Parathyroid adenoma (tissue), 2 donors: ENCODE results near the gene CD36.
A peak's percentile ranks its signal among the peaks of the same experiment; 100 is the strongest.

Source experiments
- H2AFZ ChIP-seq: fragments of 300-600 bp; sonication (generic); one replicate; pipeline ENCODE4 v1.7.0; 2017; ENCODE audit warnings: antibody characterized with exemption, mild to moderate bottlenecking
- H3K27ac ChIP-seq: fragments of 300-600 bp; sonication (generic); one replicate; pipeline ENCODE4 v1.7.0; 2017
- H3K27me3 ChIP-seq: fragments of 300-600 bp; sonication (generic); one replicate; pipeline ENCODE4 v1.7.0; 2017; ENCODE audit warnings: low read length; ENCODE audit not compliant: control insufficient read depth, insufficient read depth
- H3K36me3 ChIP-seq: fragments of 300-600 bp; sonication (generic); one replicate; pipeline ENCODE4 v1.7.0; 2017; ENCODE audit warnings: low read length; ENCODE audit not compliant: control insufficient read depth, insufficient read depth
- H3K4me1 ChIP-seq: fragments of 300-600 bp; sonication (generic); one replicate; pipeline ENCODE4 v1.7.0; 2017; ENCODE audit warnings: control low read depth
- H3K4me2 ChIP-seq: fragments of 300-600 bp; sonication (generic); one replicate; pipeline ENCODE4 v1.7.0; 2017; ENCODE audit warnings: low read length
- H3K4me3 ChIP-seq: fragments of 300-600 bp; sonication (generic); one replicate; pipeline ENCODE4 v1.7.0; 2017; ENCODE audit warnings: low read depth, low read length
- H3K79me2 ChIP-seq: fragments of 300-600 bp; sonication (generic); one replicate; pipeline ENCODE4 v1.7.0; 2017; ENCODE audit warnings: control low read depth
- H3K9ac ChIP-seq: fragments of 300-600 bp; sonication (generic); one replicate; pipeline ENCODE4 v1.7.0; 2017; ENCODE audit warnings: mild to moderate bottlenecking
- H3K9me3 ChIP-seq: fragments of 300-600 bp; sonication (generic); one replicate; pipeline ENCODE4 v1.7.0; 2017; ENCODE audit warnings: low read length; ENCODE audit not compliant: control insufficient read depth
- TF ChIP-seq, protein P1 (sequence below): fragments of 300-600 bp; sonication (generic); IDR thresholded peaks from one replicate; pipeline ENCODE4 v1.7.0; 2017; ENCODE audit warnings: antibody characterized with exemption, mild to moderate bottlenecking
- donor health status: primary hyperparathyroidism.

CD36 gene

DNA sequence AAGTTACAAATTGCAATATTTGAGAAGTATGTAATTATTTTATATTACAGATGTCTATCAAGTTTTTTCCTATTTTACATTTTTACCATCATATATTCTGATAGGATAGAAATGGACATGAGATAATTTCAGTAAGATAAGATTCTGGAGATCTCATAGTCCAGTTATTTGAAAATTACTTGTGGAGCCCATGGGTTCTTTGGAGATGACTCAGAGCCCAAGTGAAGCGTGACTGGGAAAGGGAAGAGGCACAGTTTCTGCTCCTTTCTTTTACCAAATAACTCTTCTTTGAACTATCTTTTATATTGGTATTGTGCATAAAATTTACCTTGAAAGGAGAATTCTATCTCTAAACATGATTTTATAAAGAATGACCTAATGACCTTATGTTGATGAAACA lies 2.4 kb downstream of the CD36 start:
- TF ChIP-seq, protein P1, sequence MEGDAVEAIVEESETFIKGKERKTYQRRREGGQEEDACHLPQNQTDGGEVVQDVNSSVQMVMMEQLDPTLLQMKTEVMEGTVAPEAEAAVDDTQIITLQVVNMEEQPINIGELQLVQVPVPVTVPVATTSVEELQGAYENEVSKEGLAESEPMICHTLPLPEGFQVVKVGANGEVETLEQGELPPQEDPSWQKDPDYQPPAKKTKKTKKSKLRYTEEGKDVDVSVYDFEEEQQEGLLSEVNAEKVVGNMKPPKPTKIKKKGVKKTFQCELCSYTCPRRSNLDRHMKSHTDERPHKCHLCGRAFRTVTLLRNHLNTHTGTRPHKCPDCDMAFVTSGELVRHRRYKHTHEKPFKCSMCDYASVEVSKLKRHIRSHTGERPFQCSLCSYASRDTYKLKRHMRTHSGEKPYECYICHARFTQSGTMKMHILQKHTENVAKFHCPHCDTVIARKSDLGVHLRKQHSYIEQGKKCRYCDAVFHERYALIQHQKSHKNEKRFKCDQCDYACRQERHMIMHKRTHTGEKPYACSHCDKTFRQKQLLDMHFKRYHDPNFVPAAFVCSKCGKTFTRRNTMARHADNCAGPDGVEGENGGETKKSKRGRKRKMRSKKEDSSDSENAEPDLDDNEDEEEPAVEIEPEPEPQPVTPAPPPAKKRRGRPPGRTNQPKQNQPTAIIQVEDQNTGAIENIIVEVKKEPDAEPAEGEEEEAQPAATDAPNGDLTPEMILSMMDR: no peak
- H3K9ac ChIP-seq: no peak overlapping the region
- H3K4me3 ChIP-seq: peak overlapping the region; percentile 36
- H3K4me1 ChIP-seq: no peaks in the 10 kb centered on the region
- no peak overlapping the region for H2AFZ ChIP-seq
- no peak overlapping the region for H3K27ac ChIP-seq
- no peaks in the 10 kb centered on the region for H3K27me3 ChIP-seq
- H3K9me3 ChIP-seq: no peaks in the 10 kb centered on the region
- H3K36me3 ChIP-seq: no peaks in the 10 kb centered on the region
- no peaks in the 10 kb centered on the region for H3K79me2 ChIP-seq
- no peak overlapping the region for H3K4me2 ChIP-seq

DNA sequence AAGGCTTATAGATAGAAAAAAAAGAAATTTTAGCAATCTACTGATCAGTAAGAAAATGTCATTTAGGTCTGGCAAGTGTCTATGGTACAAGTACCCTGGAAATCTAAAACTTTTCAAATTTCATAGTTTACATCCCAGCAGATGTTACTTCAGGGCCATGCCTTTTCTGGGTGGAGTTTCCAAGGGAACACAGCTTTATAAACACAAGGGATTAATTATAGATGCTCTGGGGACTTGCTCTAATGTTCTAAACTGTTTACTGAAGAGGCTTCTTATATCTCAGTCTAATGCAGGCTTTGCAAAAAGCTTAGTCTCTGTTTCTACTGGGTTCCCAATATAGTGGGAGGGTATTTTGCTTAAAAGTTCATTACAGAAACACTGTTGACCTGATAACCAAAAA lies 3.1 kb downstream of the CD36 start:
- Histone ChIP-seq H3K27ac (no peak overlapping the region), H3K27me3 (no peaks in the 10 kb centered on the region), H3K4me2 (no peak overlapping the region), H3K9ac (no peak overlapping the region), H3K79me2 (no peaks in the 10 kb centered on the region), H3K4me1 (no peaks in the 10 kb centered on the region), H3K36me3 (no peaks in the 10 kb centered on the region), H3K9me3 (no peaks in the 10 kb centered on the region), H2AFZ (no peak overlapping the region), H3K4me3 (peak overlapping the region; percentile 36)
- TF ChIP-seq, protein P1: no peak

DNA sequence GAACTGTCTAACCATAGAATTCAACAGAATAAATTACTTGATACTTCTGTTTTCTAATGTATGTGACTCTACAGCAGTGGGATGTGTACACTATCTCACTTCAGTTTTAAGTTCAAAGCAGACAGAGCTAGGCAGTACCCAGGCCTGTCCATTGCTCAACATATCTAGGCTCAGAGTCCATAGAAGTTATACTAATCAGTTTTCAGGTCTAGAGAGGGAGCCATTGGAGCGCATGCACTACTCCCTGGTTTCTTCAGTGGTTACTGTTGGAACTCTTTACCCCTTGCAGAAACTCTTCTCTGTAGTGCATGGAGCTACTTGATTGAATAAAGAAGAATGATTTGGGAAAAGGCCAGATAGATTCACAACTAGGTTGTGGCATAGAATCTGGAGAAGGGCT lies 4.4 kb downstream of the CD36 start:
- no peaks in the 10 kb centered on the region for H3K9me3 ChIP-seq
- TF ChIP-seq, protein P1: no peak
- H3K36me3 ChIP-seq: no peaks in the 10 kb centered on the region
- H3K79me2 ChIP-seq: no peaks in the 10 kb centered on the region
- H2AFZ ChIP-seq: no peak overlapping the region
- H3K27me3 ChIP-seq: no peaks in the 10 kb centered on the region
- H3K27ac ChIP-seq: no peak overlapping the region
- H3K4me1 ChIP-seq: no peaks in the 10 kb centered on the region
- H3K4me2 ChIP-seq: peak overlapping the region; percentile 12
- H3K4me3 ChIP-seq: no peak overlapping the region
- no peak overlapping the region for H3K9ac ChIP-seq

DNA sequence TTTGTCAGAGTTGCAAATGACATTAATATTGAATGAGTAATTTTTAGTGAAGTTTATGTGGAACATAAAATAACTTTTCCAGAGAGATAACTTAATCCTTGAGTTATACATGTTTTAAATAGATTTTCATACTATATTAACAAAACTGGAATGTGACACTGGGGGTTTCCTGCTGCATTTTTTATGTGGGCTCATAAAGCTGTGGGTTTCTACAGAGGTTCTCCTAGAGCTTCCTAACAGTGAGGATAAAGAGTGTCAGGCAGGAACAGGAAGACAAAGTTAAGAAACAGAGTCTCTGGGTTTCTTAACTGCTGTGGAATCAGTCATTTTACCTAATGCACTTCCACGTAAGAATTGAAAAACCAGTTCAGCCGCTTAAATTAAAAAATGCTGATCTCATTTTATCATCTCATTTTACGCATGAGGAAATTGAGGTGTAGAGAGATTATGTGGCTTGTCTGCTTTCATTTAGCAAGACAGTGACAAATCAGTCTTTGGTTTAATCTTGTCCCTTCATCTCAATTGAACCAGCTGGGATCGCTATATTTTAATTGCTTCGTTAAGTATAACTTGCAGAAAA lies 5.0 kb downstream of the CD36 start:
- Histone ChIP-seq H3K9ac (no peak overlapping the region), H3K36me3 (no peaks in the 10 kb centered on the region), H3K27ac (no peak overlapping the region), H3K9me3 (no peaks in the 10 kb centered on the region), H3K4me2 (peak overlapping the region; percentile 12), H3K27me3 (no peaks in the 10 kb centered on the region), H3K79me2 (no peaks in the 10 kb centered on the region), H2AFZ (no peak overlapping the region), H3K4me3 (no peak overlapping the region), H3K4me1 (no peaks in the 10 kb centered on the region)
- TF ChIP-seq, protein P1: no peak

DNA sequence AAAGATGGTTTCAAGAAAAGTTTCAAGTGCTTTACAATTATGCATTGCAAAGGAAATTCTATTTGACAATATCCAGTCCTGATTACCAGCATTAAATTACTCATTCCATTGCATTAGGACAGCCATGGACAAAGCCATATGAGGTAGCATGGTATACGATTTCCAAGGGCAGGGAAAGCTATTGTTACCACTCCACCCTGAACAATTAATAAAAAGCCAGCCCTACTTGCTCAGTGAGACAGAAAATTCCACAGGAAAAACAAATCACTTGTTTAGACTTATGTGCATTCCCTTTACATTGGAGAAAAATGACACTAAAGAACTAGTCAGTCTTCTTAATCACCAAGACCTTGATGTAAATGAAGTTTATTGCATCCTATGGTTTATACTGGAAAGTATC lies 5.6 kb downstream of the CD36 start:
- no peak overlapping the region for H2AFZ ChIP-seq
- H3K9me3 ChIP-seq: no peaks in the 10 kb centered on the region
- no peak overlapping the region for H3K4me3 ChIP-seq
- TF ChIP-seq, protein P1: no peak
- no peaks in the 10 kb centered on the region for H3K36me3 ChIP-seq
- H3K4me2 ChIP-seq: no peak overlapping the region
- no peaks in the 10 kb centered on the region for H3K27me3 ChIP-seq
- H3K4me1 ChIP-seq: no peaks in the 10 kb centered on the region
- H3K9ac ChIP-seq: no peak overlapping the region
- no peaks in the 10 kb centered on the region for H3K79me2 ChIP-seq
- H3K27ac ChIP-seq: no peak overlapping the region
